ACHN (cell line): ENCODE data around the gene CKS1B.

Source experiments
- DNase-seq: peaks from one replicate; pipeline ENCODE4 v3.0.0-alpha.2; 2015
- in situ Hi-C: cut with HindIII; loops from 2 replicates; pipeline ENCODE4 v1.10.0; 2017; ENCODE audit warnings: low sequenced_read_pairs, low pct_ligation_motif_present, low pct_unique_long_range_greater_than_20kb

CKS1B gene

GRCh38 chr1:155019377-155020245, 45.1 kb downstream of the CKS1B start:
- in situ Hi-C loops: no loop called here

DNA sequence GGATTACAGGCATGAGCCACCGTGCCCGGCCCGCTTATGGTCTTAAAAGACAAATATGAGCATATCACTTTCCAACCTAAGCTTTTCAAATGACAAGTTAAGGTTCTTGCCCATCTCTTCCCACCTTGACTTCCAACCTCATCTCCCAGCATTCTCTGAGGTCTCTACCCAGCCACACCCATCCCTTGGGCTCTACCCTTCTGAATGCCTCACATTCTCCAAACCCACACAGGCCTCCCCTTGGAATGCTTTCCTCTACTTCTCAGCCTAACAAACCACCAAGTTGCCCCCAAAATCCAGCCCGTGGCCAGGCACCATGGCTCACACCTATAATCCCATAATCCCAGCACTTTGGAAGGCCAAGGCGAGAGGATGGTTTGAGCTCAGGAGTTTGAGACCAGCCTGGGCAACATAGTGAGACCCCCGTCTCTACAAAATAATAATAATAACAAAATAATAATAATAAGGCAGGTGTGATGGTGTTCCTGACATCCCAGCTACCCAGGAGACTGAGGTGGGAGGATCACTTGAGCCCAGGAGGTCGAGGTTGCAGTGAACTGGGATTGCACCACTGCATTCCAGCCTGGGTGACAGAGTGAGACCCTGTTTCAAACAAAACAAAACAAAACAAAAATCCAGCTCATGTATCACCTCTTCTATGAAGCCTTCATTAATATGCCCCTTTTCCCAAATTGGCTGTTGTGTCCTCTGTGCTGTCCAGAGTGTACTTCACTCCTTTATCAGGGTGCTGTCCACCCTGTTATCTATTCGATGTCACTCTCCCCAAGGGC, 47.9 kb downstream of the CKS1B start:
- DNase-seq: no peak
- in situ Hi-C loops: no loop called here

More at GRCh38 chr1:155019377-155020245, 45.1 kb downstream of the CKS1B start:
- no peak for DNase-seq

GRCh38 chr1:155022927-155023236, 48.4 kb downstream of the CKS1B start:
- DNase-seq: no peak
- in situ Hi-C loops: no loop called here

- in situ Hi-C loops: no loop called here
- DNase-seq: no peak
Observed at GRCh38 chr1:155023627-155024026, 49.1 kb downstream of the CKS1B start.

- in situ Hi-C loops: no loop called here
- DNase-seq: no peak
Observed at GRCh38 chr1:155024315-155024714, 49.8 kb downstream of the CKS1B start.

DNA sequence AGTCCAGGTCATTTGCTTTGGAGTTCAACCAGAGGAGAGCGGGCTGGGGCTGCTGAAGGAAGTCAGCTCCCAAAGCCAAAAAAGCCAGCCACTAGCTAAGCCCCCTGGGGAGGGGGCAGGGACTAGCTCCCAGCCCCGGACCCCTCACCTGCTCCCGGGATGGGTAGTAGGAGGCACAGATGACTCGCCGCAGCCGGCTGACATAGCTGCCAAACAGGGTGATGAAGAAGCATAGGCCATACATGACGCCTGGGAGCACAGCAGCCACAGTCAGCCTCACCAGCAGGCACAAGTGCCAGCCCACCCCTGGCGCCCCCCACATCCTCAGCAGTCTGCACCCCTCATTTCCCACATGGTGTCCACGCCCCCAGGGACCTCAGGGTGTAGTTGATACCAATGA, 51.7 kb downstream of the CKS1B start:
- in situ Hi-C loops: no loop called here
- DNase-seq: no peak

DNA sequence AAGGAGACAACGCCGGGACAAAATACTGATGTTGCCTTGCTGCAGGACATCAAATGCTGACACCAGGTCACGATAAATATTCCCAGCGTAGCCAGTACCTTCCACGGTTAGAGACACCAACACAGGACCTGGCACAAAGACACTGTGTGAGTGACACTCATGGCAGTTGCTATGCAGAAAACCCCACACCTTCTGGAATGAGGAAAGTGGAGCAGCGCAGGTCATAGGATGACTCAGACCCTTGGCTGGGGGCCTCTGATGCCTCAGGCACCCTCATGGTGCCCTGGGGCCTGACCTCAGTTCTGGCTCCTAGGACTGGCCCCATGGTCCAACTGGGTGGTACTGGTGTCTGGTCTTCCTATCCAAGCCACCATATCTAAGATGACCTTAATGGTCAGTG, 52.1 kb downstream of the CKS1B start:
- DNase-seq: peak; percentile 46
- in situ Hi-C loops: no loop called here
